A549 treated with ZK216348 at 1 μM for 4 hours (cell line): ENCODE measurements around the gene ECM2. TPM values are rescaled to one million over a fixed set of nuclear protein-coding genes. Genes with fewer than 3 reads are reported as not detected.

Source experiments
- total RNA-seq: library from RNA; stranded (reverse); fragments of 200-300 nt; extraction: Qiagen RNA extraction; gene quantifications from 5 replicates; pipeline ENCODE4 v1.2.3, GENCODE V29; 2022; ENCODE audit warnings: low read depth

The ECM2 gene
- total RNA-seq = 0.09 to 0.19 TPM (median 0.15 TPM) in 4 of 5 replicates, not detected in the other

GRCh38 chr9:92535940-92536850 is at the start of gene ECM2:
ECM2 (minus strand) TSS chr9:92535990; CDS start chr9:92522866, 13,124 bp downstream.

DNA sequence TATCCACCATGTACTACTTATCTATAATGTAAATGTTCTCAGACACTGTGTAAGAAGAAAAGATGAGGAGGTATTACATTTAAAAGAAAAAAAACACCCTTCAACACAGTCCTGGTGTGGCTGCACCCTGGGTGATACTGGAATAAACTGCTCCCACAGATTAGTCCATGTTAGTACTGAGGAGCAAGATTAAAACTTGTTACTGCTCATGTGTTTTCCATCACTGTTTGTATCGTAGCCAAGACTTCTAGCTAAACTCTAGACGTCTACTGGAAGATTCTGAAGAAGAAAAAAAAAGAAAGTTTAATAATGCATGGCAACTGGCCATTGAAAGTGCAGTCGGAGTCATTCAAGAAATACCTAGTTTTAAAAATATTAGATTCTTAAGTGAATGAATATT is 53.5 kb downstream of the ECM2 start, which contains the start of gene ASPN:
TSS of gene ASPN (minus strand) at position 178 of the 400 bp plus-strand sequence.

Other genes starting within 250 kb of the ECM2 start
- 93.6 to 116 TPM (median 103 TPM) in 5 replicates for gene IARS1, start 242.3 kb downstream of the ECM2 start, total RNA-seq
- gene NOL8, start 210.6 kb downstream of the ECM2 start, total RNA-seq = 27.2 to 36.9 TPM (median 30.4 TPM) in 5 replicates
- 5.6 to 8.3 TPM (median 6.5 TPM) in 5 replicates for gene CENPP, start 210.0 kb downstream of the ECM2 start, total RNA-seq
- gene OGN, start 131.4 kb downstream of the ECM2 start, total RNA-seq = not detected in 5 replicates
- not detected in 5 replicates for gene OMD, start 111.5 kb downstream of the ECM2 start, total RNA-seq
- not detected in 5 replicates for gene ASPN, start 53.5 kb downstream of the ECM2 start, total RNA-seq
- gene IPPK, start 134.1 kb upstream of the ECM2 start, total RNA-seq = 11.1 to 14.1 TPM (median 13.0 TPM) in 5 replicates
- 23.5 to 37.2 TPM (median 32.2 TPM) in 5 replicates for gene BICD2, start 228.8 kb upstream of the ECM2 start, total RNA-seq